ENCODE measurements around the gene NAA20. TPM values are rescaled to one million over a fixed set of nuclear protein-coding genes. Genes with fewer than 3 reads are reported as not detected.

The NAA20 gene
- total RNA-seq, 1 donor from 2014 or later, result 111 TPM

DNA sequence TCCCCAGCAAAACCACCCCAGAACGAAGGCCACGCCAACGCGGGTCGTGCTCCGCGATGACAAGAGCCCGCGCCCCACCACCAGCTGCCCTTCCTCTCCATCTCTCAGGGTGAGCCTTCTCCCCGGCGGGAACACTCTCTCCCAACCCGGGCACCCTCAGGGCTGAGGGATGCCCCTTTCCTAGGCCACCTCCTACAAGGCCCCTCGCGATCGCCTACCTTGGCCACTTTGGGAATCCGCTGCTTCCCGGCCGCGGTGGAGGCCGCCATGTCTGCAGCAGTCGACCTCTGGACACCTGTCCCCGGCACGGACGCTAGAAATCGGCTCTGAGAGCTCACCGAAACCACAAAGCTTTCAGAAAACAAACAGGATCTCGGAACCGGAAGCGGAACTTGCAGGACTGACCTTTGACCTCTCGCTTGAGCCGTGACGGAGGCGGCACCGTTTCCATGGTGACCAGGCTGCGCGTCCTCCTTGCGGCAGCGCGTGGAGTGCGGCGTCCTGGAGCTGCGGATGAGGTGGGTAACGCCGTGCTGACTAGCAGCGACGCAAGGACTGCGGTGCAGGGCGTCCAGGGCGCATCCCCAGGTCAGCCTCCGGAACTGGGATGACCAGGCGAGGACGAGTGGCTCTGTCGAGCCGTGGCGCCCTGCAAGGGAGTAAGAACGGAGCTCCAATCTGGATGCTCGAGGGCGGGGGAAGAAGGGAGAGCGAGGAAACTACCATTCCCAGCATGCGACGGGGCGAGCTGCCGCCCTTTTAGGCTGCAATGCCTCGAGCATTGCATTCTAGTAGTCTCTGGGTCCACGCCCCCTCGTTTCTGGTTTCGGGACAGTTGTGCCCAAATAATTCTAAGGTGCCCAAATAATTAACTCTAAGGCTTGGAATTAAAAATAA lies 35.2 kb downstream of the NAA20 start, which contains the start of the genes CFAP61 and CRNKL1:
CFAP61 (plus strand) TSS at position 459 of the 897 bp plus-strand sequence. CDS start 4,122 bp downstream, outside the sequence.
CRNKL1 (minus strand) TSS at position 393 of the 897 bp plus-strand sequence; CDS start at position 269, 124 bp downstream.
- TF ChIP-seq, protein P1, sequence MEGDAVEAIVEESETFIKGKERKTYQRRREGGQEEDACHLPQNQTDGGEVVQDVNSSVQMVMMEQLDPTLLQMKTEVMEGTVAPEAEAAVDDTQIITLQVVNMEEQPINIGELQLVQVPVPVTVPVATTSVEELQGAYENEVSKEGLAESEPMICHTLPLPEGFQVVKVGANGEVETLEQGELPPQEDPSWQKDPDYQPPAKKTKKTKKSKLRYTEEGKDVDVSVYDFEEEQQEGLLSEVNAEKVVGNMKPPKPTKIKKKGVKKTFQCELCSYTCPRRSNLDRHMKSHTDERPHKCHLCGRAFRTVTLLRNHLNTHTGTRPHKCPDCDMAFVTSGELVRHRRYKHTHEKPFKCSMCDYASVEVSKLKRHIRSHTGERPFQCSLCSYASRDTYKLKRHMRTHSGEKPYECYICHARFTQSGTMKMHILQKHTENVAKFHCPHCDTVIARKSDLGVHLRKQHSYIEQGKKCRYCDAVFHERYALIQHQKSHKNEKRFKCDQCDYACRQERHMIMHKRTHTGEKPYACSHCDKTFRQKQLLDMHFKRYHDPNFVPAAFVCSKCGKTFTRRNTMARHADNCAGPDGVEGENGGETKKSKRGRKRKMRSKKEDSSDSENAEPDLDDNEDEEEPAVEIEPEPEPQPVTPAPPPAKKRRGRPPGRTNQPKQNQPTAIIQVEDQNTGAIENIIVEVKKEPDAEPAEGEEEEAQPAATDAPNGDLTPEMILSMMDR (IDR thresholded peaks at IDR 0.05; ENCODE audit: insufficient read depth, low read length, severe bottlenecking), result peak; percentile 19
- H3K4me3 ChIP-seq (ENCODE audit: low read depth, low read length), result peak within 1 kb of the TSS; percentile 96
- FAIRE-seq, result peak; percentile 91
- H3K36me3 ChIP-seq (ENCODE audit: control insufficient read depth, insufficient read depth, low read length), result peaks cover 2% of the 10 kb centered on the region
- DNase-seq (ENCODE audit: low read depth), result peak; percentile 93
- H3K27me3 ChIP-seq (ENCODE audit: control insufficient read depth, insufficient read depth, low read length), result no peaks in the 10 kb centered on the region

DNA sequence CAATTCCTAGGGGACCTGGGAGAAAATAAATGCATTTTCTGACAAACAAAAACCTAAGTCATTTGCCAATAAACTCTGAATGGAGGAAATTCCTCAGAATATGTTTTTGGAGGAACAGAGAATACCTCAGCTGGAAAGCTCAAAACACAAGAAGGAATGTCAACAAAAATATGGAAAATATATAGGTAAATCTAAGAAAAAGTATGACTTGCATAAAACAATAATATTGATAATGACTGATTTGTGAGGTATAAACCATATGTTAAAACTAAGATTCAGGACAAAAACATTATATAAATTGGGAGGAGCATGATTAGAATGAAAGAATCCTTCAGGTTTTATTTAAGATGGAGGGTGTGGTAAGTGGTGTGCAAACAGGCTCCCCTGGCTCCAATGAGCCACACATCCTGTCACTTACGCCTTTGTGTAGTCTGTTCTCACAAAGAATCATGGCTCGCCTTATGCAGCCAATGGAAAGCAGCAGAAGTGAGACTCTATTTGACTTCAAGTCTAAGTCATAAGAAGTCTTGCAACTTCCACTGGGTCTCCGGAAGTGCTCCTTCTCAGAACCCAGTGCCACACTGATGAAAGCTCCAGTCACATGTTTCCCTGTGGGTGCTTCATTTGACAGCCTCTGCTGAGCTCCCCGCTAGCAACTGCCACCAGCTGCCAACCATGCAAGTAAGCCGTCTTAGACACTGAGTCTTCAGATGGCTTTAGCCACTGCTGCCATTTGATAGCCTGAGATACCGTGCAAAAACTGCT lies 43.3 kb downstream of the NAA20 start:
- DNase-seq (ENCODE audit: low read depth) (no peak), FAIRE-seq (no peak)
- no peaks in the 10 kb centered on the region for H3K36me3 ChIP-seq (ENCODE audit: control insufficient read depth, insufficient read depth, low read length)
- no peaks in the 10 kb centered on the region for H3K27me3 ChIP-seq (ENCODE audit: control insufficient read depth, insufficient read depth, low read length)
- TF ChIP-seq, protein P1 (IDR thresholded peaks at IDR 0.05; ENCODE audit: insufficient read depth, low read length, severe bottlenecking), result no peak
- H3K4me3 ChIP-seq (ENCODE audit: low read depth, low read length), result no peak overlapping the region

DNA sequence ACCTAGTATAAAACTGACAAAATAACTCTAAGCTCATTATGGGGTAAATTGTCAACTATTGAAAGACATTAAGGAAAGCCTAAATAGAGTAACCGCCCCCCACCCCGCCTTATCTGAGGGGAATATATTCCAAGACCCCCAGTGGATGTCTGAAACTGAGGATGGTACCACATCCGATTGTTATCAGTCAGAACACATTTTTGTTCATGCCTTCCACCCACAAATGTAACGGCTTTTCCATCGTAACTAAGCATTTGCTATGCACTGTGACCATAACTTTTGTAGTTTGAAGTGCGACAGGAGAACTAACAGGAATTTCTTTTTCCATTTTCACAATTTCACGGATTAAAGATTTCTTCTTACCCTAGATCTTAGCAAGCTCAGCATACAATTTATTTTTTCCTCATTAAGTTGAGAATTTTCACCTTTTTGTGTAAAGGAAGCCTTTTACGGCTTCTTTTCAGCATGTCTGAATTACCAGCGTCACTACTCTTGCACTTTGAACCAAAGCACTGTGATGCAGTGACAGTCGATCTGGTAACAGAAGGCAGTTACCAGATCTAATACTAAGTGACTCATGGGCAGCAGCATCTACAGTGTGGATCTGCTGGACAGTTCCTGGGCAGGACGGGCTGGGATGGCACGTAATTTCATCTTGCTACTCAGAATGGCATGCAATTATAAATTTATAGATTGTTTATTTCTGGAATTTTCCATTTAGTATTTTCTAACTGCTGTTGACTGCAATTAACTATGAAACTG lies 47.0 kb downstream of the NAA20 start:
- TF ChIP-seq, protein P1 (IDR thresholded peaks at IDR 0.05; ENCODE audit: insufficient read depth, low read length, severe bottlenecking), result no peak
- Histone ChIP-seq H3K27me3 (ENCODE audit: control insufficient read depth, insufficient read depth, low read length) (no peaks in the 10 kb centered on the region), H3K4me3 (ENCODE audit: low read depth, low read length) (no peak overlapping the region), H3K36me3 (ENCODE audit: control insufficient read depth, insufficient read depth, low read length) (no peaks in the 10 kb centered on the region)
- no peak for FAIRE-seq
- no peak for DNase-seq (ENCODE audit: low read depth)

DNA sequence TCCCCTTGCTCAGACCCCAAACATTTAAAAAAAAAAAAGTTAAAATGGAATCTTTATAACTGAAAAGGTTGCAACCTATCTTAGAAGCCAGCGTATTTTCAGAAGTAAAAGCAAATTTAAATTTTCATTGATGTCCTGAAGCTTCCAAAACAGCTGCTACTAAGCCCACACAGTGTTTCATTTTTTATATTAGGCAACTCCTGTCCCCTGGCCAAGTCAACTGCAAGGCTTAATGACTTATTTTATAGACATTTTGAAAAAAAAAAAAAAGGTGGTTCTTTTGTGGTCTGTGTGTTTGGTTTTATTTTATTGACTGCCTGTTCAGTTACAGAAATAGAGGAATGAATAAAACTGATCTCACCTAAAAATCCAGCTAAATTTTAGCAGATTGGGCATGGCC lies 48.2 kb downstream of the NAA20 start:
- H3K27me3 ChIP-seq (ENCODE audit: control insufficient read depth, insufficient read depth, low read length), result no peaks in the 10 kb centered on the region
- DNase-seq (ENCODE audit: low read depth) (no peak), FAIRE-seq (no peak)
- no peak overlapping the region for H3K4me3 ChIP-seq (ENCODE audit: low read depth, low read length)
- TF ChIP-seq, protein P1 (IDR thresholded peaks at IDR 0.05; ENCODE audit: insufficient read depth, low read length, severe bottlenecking), result no peak
- H3K36me3 ChIP-seq (ENCODE audit: control insufficient read depth, insufficient read depth, low read length), result no peaks in the 10 kb centered on the region

DNA sequence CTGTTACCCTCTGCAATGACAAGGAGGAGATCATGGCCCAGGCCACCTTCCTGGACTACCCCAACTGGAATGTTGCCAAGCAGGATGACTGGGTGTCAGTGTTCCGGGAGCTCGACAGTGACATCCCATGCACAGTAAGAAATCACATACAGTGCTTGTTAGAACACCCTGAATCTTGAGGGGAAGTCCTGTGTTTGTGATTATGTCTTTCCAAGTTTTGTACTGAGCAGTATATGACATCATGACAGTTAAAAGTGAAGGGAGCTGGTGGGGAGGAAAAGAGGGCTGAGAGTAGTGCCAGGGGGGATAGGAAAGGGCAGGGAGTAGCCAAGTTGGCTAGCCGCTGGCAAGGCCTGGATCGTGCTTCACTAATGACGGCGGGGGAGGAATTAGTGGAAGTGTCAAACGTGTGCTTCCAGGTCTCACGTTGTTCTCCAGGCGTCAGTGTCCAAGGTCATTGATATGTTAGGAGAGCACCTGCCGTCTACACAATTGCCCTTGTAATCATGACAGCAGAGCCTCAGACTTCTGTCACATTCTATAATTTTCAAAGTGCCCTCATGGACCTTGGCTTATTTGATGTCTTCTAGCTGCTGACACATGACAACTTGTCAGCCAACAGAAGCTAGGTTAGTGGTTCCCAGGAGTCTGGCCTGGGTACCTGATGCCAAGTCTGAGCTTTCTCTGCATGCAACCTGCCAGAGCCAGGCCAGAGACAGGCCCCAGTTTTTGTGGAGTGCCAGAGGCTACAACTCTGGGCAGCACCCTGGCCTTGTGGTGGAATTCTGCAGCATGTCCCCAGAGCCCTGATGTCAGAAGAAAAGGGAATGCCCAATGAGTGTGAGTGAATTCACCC lies 53.9 kb downstream of the NAA20 start:
- FAIRE-seq, result peak; percentile 18
- Histone ChIP-seq H3K27me3 (ENCODE audit: control insufficient read depth, insufficient read depth, low read length) (no peaks in the 10 kb centered on the region), H3K36me3 (ENCODE audit: control insufficient read depth, insufficient read depth, low read length) (no peaks in the 10 kb centered on the region), H3K4me3 (ENCODE audit: low read depth, low read length) (no peak overlapping the region)
- TF ChIP-seq, protein P1 (IDR thresholded peaks at IDR 0.05; ENCODE audit: insufficient read depth, low read length, severe bottlenecking), result no peak
- no peak for DNase-seq (ENCODE audit: low read depth)

Data from bronchial epithelial cell (primary cell).